Hematopoietic multipotent progenitor cell treated with erythropoietin and hydrocortisone succinate and interleukin-3 and kit ligand, for 6 days (in vitro differentiated cells): Measurements from ENCODE around the gene CDK4.
"Not testable (repeated sequence)": the region's sequence is repeated elsewhere in the genome, so short reads cannot be mapped to it uniquely, and the experiment has no call there.

Experiments used
- DNase-seq: peaks from one replicate; pipeline ENCODE4 v3.0.0-alpha.2; 2015

Gene CDK4

GRCh38 chr12:57751788-57752667, at the start of gene CDK4:
Gene CDK4, minus strand, starts transcription at chr12:57752310. Its CDS starts 593 bp downstream, at chr12:57751717.
- DNase-seq, result peak; percentile 100

GRCh38 chr12:57800965-57801364, 48.9 kb upstream of the CDK4 start:
- no peak for DNase-seq

GRCh38 chr12:57797933-57798332, 45.8 kb upstream of the CDK4 start:
- no peak for DNase-seq

- DNase-seq, result no peak
Measured at GRCh38 chr12:57796996-57797395, 44.9 kb upstream of the CDK4 start.

- no peak for DNase-seq
Measured at GRCh38 chr12:57795354-57795753, 43.2 kb upstream of the CDK4 start.

GRCh38 chr12:57793920-57794319, 41.8 kb upstream of the CDK4 start:
- no peak for DNase-seq

GRCh38 chr12:57783861-57784260, 31.8 kb upstream of the CDK4 start:
- DNase-seq, result no peak

GRCh38 chr12:57783466-57783801, 31.3 kb upstream of the CDK4 start:
- no peak for DNase-seq

GRCh38 chr12:57782608-57783465, 30.7 kb upstream of the CDK4 start, which contains the start of gene TSFM:
Gene TSFM, plus strand, starts transcription at chr12:57782787. Its CDS starts 15 bp downstream, at chr12:57782802.
- DNase-seq, result peak; percentile 98

- no peak for DNase-seq
Measured at GRCh38 chr12:57782243-57782607, 30.1 kb upstream of the CDK4 start.

GRCh38 chr12:57781801-57782200, 29.7 kb upstream of the CDK4 start:
- no peak for DNase-seq

- peak; percentile 48 for DNase-seq
Measured at GRCh38 chr12:57781244-57781643, 29.1 kb upstream of the CDK4 start.

GRCh38 chr12:57780284-57780897, 28.3 kb upstream of the CDK4 start:
- DNase-seq, result no peak

- DNase-seq, result no peak
Measured at GRCh38 chr12:57779736-57780135, 27.6 kb upstream of the CDK4 start.

GRCh38 chr12:57777911-57778310, 25.8 kb upstream of the CDK4 start:
- no peak for DNase-seq

- DNase-seq, result no peak
Measured at GRCh38 chr12:57777367-57777766, 25.3 kb upstream of the CDK4 start.

GRCh38 chr12:57776247-57776587, 24.1 kb upstream of the CDK4 start:
- DNase-seq, result no peak

- DNase-seq, result peak; percentile 58
Measured at GRCh38 chr12:57775563-57776246, 23.6 kb upstream of the CDK4 start.

GRCh38 chr12:57775044-57775443, 22.9 kb upstream of the CDK4 start:
- no peak for DNase-seq

GRCh38 chr12:57774634-57775033, 22.5 kb upstream of the CDK4 start:
- not testable (repeated sequence) for DNase-seq

- peak; percentile 74 for DNase-seq
Measured at GRCh38 chr12:57772429-57773322, 20.6 kb upstream of the CDK4 start, which contains the start of gene EEF1AKMT3. Gene EEF1AKMT3, plus strand, starts transcription at chr12:57772614. Its CDS starts 111 bp downstream, at chr12:57772725.
